ENCODE results near the gene RTTN.

DNA sequence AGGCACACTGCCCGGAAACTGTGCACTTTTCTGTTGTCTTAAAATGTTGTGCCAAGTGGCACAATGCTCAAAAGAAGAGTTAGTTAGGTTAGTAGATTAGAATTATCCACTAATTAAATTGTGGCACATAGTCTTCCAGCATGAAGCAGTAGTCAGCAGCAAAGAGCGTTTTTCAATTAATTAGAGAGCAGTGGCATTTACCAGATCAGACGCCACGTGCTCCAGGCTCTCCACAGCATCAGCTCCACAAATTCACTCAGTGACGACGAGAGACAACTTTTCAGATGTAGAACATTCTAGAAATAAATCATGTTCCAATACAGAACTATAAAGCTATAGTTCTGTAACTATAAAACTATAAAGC is 16.4 kb upstream of the RTTN start:
- TF ChIP-seq, protein P1, sequence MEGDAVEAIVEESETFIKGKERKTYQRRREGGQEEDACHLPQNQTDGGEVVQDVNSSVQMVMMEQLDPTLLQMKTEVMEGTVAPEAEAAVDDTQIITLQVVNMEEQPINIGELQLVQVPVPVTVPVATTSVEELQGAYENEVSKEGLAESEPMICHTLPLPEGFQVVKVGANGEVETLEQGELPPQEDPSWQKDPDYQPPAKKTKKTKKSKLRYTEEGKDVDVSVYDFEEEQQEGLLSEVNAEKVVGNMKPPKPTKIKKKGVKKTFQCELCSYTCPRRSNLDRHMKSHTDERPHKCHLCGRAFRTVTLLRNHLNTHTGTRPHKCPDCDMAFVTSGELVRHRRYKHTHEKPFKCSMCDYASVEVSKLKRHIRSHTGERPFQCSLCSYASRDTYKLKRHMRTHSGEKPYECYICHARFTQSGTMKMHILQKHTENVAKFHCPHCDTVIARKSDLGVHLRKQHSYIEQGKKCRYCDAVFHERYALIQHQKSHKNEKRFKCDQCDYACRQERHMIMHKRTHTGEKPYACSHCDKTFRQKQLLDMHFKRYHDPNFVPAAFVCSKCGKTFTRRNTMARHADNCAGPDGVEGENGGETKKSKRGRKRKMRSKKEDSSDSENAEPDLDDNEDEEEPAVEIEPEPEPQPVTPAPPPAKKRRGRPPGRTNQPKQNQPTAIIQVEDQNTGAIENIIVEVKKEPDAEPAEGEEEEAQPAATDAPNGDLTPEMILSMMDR (IDR thresholded peaks at IDR 0.05), result no peak
- no peak for TF ChIP-seq EZH2 (IDR thresholded peaks at IDR 0.05)
- no peak for TF ChIP-seq EZH2phosphoT487 (IDR thresholded peaks at IDR 0.05)

Data from neural progenitor cell (in vitro differentiated cells).